Measurements from ENCODE around the gene SIX3.

Gene SIX3

DNA sequence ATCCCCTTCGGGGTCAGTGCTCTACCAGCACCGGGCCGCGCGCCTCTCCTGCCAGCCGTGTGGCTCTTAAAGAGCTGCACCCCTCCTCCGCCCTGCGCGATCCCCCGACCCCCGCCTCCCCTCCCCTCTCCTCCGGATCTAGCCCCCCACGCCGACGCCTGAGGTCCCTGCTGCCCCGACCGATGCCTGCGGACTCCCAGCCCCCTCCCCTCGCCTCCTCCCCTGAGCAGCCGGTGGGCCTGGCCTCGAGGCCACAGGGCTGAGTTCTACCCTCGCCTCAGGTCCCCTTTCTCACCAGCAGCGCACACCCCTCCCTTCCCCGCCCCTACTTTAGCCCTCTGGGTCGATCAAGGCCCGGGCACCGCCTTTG is 5.8 kb upstream of the SIX3 start:
- peaks cover 16% of the 10 kb centered on the region for H3K4me1 ChIP-seq (ENCODE audit: insufficient read depth, insufficient read length)
- H3K9me3 ChIP-seq (ENCODE audit: insufficient read depth, low read length), result no peaks in the 10 kb centered on the region
- H3K9ac ChIP-seq (ENCODE audit: insufficient read length, low read depth), result no peak overlapping the region
- TF ChIP-seq SUZ12 (IDR thresholded peaks at IDR 0.05; ENCODE audit: extremely low read depth, insufficient read depth, insufficient read length) (no peak), YY1 (IDR thresholded peaks at IDR 0.05; ENCODE audit: insufficient read depth, insufficient read length) (no peak), ZNF274 (IDR thresholded peaks at IDR 0.05; ENCODE audit: low read depth, low read length) (no peak)
- no peaks in the 10 kb centered on the region for H3K36me3 ChIP-seq (ENCODE audit: insufficient read depth, insufficient read length, low read length)
- DNase-seq (ENCODE audit: low read depth, low spot score), result no peak
- peak overlapping the region; percentile 8 for H3K4me3 ChIP-seq (ENCODE audit: insufficient read length, low read depth)
- peaks cover 95% of the 10 kb centered on the region for H3K27me3 ChIP-seq (ENCODE audit: insufficient read depth, insufficient read length)

DNA sequence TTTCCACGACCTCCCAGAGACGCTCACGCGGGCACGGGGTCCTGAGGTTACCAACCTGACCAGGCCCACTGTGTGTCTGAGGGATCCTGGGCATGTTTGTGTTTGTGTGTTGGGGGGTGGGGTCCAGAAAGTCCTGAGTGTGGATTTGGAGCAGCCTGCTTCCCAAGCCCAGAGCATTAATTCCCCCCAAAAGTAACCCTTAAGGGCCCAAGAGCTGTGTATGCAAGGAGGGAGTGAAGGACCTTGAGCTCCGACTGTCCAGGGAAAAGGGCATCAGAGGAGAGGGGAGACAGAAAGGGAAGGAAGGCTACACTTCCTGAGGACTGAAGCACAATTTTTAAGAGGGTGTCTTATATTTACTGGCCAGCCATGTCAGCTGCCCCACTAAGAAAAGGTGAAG is 5.2 kb upstream of the SIX3 start:
- no peak for DNase-seq (ENCODE audit: low read depth, low spot score)
- no peak for TF ChIP-seq YY1 (IDR thresholded peaks at IDR 0.05; ENCODE audit: insufficient read depth, insufficient read length)
- Histone ChIP-seq H3K9ac (ENCODE audit: insufficient read length, low read depth) (no peak overlapping the region), H3K4me3 (ENCODE audit: insufficient read length, low read depth) (no peak overlapping the region), H3K4me1 (ENCODE audit: insufficient read depth, insufficient read length) (peaks cover 16% of the 10 kb centered on the region), H3K9me3 (ENCODE audit: insufficient read depth, low read length) (no peaks in the 10 kb centered on the region), H3K36me3 (ENCODE audit: insufficient read depth, insufficient read length, low read length) (no peaks in the 10 kb centered on the region), H3K27me3 (ENCODE audit: insufficient read depth, insufficient read length) (peaks cover 95% of the 10 kb centered on the region)

DNA sequence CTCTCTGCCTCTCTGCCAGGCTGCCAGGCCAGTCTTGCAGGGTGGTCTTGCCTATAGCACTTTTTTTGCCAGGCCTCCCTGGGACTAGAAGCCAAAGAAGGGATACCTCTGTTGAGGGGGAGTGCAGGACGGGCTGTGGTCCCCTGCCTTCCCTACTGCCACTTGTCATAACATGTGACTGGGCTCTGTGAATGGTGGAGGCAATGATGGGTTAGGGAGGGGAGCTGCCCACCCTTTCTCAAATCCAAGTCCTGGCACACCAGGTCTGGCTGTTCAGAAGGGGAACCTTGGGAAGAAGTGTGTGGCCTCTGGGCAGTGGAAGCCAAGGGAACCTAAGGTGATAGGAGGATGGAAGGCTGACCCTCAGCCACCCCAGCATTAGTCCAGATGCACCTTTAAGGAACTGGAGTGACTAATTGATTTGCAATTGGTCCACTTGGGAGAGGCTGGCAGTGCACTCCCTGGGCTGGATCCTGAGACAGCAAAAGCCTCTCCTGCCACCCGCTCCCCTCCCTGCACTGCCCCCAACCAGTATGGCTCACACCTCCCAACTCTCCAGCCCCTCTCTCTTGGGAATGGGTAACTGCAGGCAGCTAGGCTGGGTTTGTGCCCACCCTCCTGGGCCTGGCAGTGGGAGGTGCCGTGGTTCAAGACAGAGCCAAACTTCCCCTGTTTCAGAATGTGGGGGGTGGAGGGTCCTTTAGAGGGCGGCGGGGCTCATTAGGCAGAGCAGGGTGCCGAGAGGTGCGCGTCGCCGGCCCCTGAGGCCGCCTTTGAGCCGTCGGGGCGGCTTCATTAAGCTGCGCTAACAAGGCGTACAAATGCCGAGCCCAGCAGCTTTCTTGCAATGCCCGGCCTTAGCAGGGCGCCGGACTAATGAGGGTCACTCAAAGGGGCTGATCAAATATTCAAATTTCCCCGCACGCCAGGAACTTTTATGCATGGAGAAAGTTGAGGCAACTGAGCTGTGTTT is 4.5 kb upstream of the SIX3 start:
- H3K27me3 ChIP-seq (ENCODE audit: insufficient read depth, insufficient read length), result peaks cover 95% of the 10 kb centered on the region
- TF ChIP-seq SUZ12 (IDR thresholded peaks at IDR 0.05; ENCODE audit: extremely low read depth, insufficient read depth, insufficient read length) (no peak), YY1 (IDR thresholded peaks at IDR 0.05; ENCODE audit: insufficient read depth, insufficient read length) (no peak), ZNF274 (IDR thresholded peaks at IDR 0.05; ENCODE audit: low read depth, low read length) (no peak)
- H3K9ac ChIP-seq (ENCODE audit: insufficient read length, low read depth), result no peak overlapping the region
- no peak overlapping the region for H3K4me3 ChIP-seq (ENCODE audit: insufficient read length, low read depth)
- no peaks in the 10 kb centered on the region for H3K9me3 ChIP-seq (ENCODE audit: insufficient read depth, low read length)
- no peaks in the 10 kb centered on the region for H3K36me3 ChIP-seq (ENCODE audit: insufficient read depth, insufficient read length, low read length)
- peaks cover 16% of the 10 kb centered on the region for H3K4me1 ChIP-seq (ENCODE audit: insufficient read depth, insufficient read length)
- no peak for DNase-seq (ENCODE audit: low read depth, low spot score)

- peak overlapping the region; percentile 21 for H3K4me3 ChIP-seq (ENCODE audit: insufficient read length, low read depth)
- H3K9ac ChIP-seq (ENCODE audit: insufficient read length, low read depth), result no peak overlapping the region
- TF ChIP-seq ZNF274 (IDR thresholded peaks at IDR 0.05; ENCODE audit: low read depth, low read length), result no peak
- no peak for TF ChIP-seq SUZ12 (IDR thresholded peaks at IDR 0.05; ENCODE audit: extremely low read depth, insufficient read depth, insufficient read length)
- TF ChIP-seq YY1 (IDR thresholded peaks at IDR 0.05; ENCODE audit: insufficient read depth, insufficient read length), result no peak
- peaks cover 95% of the 10 kb centered on the region for H3K27me3 ChIP-seq (ENCODE audit: insufficient read depth, insufficient read length)
- no peak for DNase-seq (ENCODE audit: low read depth, low spot score)
- H3K36me3 ChIP-seq (ENCODE audit: insufficient read depth, insufficient read length, low read length), result no peaks in the 10 kb centered on the region
- H3K4me1 ChIP-seq (ENCODE audit: insufficient read depth, insufficient read length), result peaks cover 21% of the 10 kb centered on the region
- H3K9me3 ChIP-seq (ENCODE audit: insufficient read depth, low read length), result no peaks in the 10 kb centered on the region
Measured at GRCh38 chr2:44937688-44938240, 3.7 kb upstream of the SIX3 start.

DNA sequence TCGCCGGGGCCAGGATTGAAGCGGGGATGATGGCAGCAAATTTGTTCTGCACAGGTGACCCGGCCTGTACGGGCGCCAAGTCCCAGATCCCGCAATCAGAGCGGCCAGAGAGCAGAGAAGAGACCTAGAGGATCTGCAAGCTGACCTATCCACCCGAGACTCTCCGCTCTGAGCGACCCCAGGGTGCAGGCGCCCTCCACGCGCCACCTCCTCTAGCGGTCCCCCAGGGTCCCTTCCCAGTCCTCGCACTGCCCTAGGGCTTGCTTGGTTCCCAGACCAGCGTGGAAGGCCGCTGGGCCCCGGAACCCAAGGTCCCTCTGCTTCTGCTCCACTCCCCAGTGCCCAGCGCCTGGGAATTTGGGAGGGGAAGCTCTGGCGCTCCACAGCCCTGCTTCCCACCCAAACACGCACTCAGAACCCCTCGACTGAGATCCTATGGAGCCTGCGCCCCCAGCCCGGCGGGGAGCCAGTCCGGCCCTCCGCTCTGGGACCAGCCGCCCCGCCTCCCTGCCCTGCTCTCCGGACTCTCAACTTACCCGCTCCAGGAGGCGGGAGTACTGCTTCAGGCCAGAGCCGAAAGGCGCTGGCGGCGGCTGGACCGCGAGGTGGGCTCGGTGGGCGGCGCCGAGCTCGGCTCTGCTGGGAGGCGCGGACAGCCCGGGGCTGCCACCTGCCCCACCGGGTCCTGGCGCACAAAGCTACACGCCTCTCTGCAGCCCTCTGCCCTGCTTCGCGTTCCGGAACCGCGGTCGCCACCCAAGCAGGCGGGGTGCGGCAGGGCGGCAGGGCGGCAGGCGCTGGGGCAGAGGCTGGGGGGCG is 3.0 kb upstream of the SIX3 start:
- H3K4me1 ChIP-seq (ENCODE audit: insufficient read depth, insufficient read length), result peaks cover 19% of the 10 kb centered on the region
- no peaks in the 10 kb centered on the region for H3K36me3 ChIP-seq (ENCODE audit: insufficient read depth, insufficient read length, low read length)
- peak overlapping the region; percentile 32 for H3K9ac ChIP-seq (ENCODE audit: insufficient read length, low read depth)
- H3K4me3 ChIP-seq (ENCODE audit: insufficient read length, low read depth), result peak overlapping the region; percentile 21
- no peak for DNase-seq (ENCODE audit: low read depth, low spot score)
- TF ChIP-seq YY1 (IDR thresholded peaks at IDR 0.05; ENCODE audit: insufficient read depth, insufficient read length), result no peak
- TF ChIP-seq ZNF274 (IDR thresholded peaks at IDR 0.05; ENCODE audit: low read depth, low read length), result no peak
- TF ChIP-seq SUZ12 (IDR thresholded peaks at IDR 0.05; ENCODE audit: extremely low read depth, insufficient read depth, insufficient read length), result no peak
- H3K9me3 ChIP-seq (ENCODE audit: insufficient read depth, low read length), result no peaks in the 10 kb centered on the region
- H3K27me3 ChIP-seq (ENCODE audit: insufficient read depth, insufficient read length), result peaks cover 95% of the 10 kb centered on the region

- peaks cover 17% of the 10 kb centered on the region for H3K4me1 ChIP-seq (ENCODE audit: insufficient read depth, insufficient read length)
- DNase-seq (ENCODE audit: low read depth, low spot score), result no peak
- no peaks in the 10 kb centered on the region for H3K9me3 ChIP-seq (ENCODE audit: insufficient read depth, low read length)
- no peak overlapping the region for H3K9ac ChIP-seq (ENCODE audit: insufficient read length, low read depth)
- peaks cover 95% of the 10 kb centered on the region for H3K27me3 ChIP-seq (ENCODE audit: insufficient read depth, insufficient read length)
- H3K4me3 ChIP-seq (ENCODE audit: insufficient read length, low read depth), result no peak overlapping the region
- TF ChIP-seq ZNF274 (IDR thresholded peaks at IDR 0.05; ENCODE audit: low read depth, low read length) (no peak), YY1 (IDR thresholded peaks at IDR 0.05; ENCODE audit: insufficient read depth, insufficient read length) (no peak), SUZ12 (IDR thresholded peaks at IDR 0.05; ENCODE audit: extremely low read depth, insufficient read depth, insufficient read length) (peak; percentile 84)
- H3K36me3 ChIP-seq (ENCODE audit: insufficient read depth, insufficient read length, low read length), result no peaks in the 10 kb centered on the region
Measured at GRCh38 chr2:44939106-44940048, 2.1 kb upstream of the SIX3 start.

Data from NT2/D1 (cell line).